ENCODE measurements around the gene GPSM3.
"Not testable (repeated sequence)": the region's sequence is repeated elsewhere in the genome, so short reads cannot be mapped to it uniquely, and the experiment has no call there.

DNA sequence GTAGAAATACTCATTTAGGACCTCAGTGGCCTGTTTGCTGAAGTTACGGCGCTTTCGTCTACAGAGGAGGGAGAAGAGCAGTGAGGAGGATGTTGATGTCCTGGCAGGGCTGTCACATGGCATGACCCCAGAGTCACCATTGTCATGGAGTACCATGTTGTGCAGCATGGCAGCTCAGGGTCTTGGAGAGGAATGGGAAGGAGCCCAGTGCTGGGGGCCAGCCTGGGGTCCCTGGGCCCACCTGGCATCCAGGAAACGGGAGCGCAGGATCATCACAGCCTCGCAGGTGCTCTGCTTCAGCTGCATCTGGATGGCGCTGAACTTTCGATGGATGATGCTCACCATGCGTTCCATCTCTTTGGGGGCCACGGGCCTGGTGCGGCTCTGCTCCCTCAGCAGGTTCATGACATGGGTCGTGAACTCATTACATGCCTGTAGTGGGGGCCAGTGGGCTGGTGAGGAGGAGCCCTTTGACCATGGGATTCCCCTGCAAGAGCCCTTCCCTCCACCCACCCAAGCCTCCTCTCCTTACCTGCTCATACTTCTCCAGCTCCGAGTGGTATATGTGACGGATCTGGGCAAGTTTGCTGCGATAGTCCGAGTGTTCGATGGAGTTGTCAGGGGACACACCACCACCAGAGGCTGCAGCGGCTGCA lies 4.6 kb downstream of the GPSM3 start:
- TF ChIP-seq, protein P1, sequence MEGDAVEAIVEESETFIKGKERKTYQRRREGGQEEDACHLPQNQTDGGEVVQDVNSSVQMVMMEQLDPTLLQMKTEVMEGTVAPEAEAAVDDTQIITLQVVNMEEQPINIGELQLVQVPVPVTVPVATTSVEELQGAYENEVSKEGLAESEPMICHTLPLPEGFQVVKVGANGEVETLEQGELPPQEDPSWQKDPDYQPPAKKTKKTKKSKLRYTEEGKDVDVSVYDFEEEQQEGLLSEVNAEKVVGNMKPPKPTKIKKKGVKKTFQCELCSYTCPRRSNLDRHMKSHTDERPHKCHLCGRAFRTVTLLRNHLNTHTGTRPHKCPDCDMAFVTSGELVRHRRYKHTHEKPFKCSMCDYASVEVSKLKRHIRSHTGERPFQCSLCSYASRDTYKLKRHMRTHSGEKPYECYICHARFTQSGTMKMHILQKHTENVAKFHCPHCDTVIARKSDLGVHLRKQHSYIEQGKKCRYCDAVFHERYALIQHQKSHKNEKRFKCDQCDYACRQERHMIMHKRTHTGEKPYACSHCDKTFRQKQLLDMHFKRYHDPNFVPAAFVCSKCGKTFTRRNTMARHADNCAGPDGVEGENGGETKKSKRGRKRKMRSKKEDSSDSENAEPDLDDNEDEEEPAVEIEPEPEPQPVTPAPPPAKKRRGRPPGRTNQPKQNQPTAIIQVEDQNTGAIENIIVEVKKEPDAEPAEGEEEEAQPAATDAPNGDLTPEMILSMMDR (IDR thresholded peaks at IDR 0.05), result not testable (repeated sequence)
- TF ChIP-seq POLR2A, EP300 (IDR thresholded peaks at IDR 0.05): not testable (repeated sequence)
